ENCODE measurements around the gene INPP5A.

GRCh38 chr10:132714096-132714985, 176.8 kb downstream of the INPP5A start:
- TF ChIP-seq, protein P1, sequence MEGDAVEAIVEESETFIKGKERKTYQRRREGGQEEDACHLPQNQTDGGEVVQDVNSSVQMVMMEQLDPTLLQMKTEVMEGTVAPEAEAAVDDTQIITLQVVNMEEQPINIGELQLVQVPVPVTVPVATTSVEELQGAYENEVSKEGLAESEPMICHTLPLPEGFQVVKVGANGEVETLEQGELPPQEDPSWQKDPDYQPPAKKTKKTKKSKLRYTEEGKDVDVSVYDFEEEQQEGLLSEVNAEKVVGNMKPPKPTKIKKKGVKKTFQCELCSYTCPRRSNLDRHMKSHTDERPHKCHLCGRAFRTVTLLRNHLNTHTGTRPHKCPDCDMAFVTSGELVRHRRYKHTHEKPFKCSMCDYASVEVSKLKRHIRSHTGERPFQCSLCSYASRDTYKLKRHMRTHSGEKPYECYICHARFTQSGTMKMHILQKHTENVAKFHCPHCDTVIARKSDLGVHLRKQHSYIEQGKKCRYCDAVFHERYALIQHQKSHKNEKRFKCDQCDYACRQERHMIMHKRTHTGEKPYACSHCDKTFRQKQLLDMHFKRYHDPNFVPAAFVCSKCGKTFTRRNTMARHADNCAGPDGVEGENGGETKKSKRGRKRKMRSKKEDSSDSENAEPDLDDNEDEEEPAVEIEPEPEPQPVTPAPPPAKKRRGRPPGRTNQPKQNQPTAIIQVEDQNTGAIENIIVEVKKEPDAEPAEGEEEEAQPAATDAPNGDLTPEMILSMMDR (IDR thresholded peaks at IDR 0.05), result no peak
- TF ChIP-seq POLR2A (IDR thresholded peaks at IDR 0.05), result peak in 1 of 3 donors; percentile 30
